HFF-Myc (cell line): Measurements from ENCODE around the gene FGFR1OP2.

Source experiments
- DNase-seq: peaks from one replicate; pipeline ENCODE4 v3.0.0-alpha.2; 2011; ENCODE audit warnings: low read depth; ENCODE audit errors: extremely low read depth
- H3K4me3 ChIP-seq: replicated peaks from 2 replicates; pipeline ENCODE4 v1.5.1; 2011; ENCODE audit warnings: low read depth, mild to moderate bottlenecking, control low read depth, low read length
- CTCF ChIP-seq: IDR thresholded peaks from 2 replicates; pipeline ENCODE4 v1.5.1; 2012; ENCODE audit warnings: mild to moderate bottlenecking, low read depth, low read length, control low read depth; ENCODE audit errors: missing control alignments

The FGFR1OP2 gene

GRCh38 chr12:26997003-26997402 lies 58.7 kb downstream of the FGFR1OP2 start:
- no peak for TF ChIP-seq CTCF
- no peak for DNase-seq
- no peak overlapping the region for H3K4me3 ChIP-seq

- no peak overlapping the region for H3K4me3 ChIP-seq
- TF ChIP-seq CTCF = no peak
- no peak for DNase-seq
These were observed 62.7 kb downstream of the FGFR1OP2 start for GRCh38 chr12:27000961-27001360.

DNA sequence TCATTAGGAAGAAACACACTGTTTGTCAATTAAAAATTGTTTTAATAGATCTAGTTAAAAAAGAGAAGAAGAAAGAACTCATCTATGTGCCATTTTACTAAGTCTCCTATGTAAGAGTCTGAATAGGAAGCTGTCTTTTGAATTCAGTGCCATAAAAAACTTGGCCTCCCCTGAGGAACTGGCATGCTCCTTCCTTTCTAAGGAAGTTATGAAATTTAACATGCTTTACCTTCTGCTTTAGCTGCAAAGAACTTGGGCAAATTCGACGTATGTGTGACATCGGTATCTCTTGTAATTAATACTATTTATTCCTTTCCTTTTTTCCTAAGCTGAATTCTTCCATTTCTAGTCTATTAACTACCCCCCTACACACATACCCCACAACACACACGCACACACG lies 63.4 kb downstream of the FGFR1OP2 start:
- DNase-seq = no peak
- no peak for TF ChIP-seq CTCF
- H3K4me3 ChIP-seq = no peak overlapping the region

GRCh38 chr12:27002141-27002540 lies 63.9 kb downstream of the FGFR1OP2 start:
- no peak for DNase-seq
- no peak overlapping the region for H3K4me3 ChIP-seq
- TF ChIP-seq CTCF = no peak

GRCh38 chr12:27003421-27004381 lies 65.4 kb downstream of the FGFR1OP2 start:
- DNase-seq = no peak
- no peak overlapping the region for H3K4me3 ChIP-seq
- TF ChIP-seq CTCF = no peak

DNA sequence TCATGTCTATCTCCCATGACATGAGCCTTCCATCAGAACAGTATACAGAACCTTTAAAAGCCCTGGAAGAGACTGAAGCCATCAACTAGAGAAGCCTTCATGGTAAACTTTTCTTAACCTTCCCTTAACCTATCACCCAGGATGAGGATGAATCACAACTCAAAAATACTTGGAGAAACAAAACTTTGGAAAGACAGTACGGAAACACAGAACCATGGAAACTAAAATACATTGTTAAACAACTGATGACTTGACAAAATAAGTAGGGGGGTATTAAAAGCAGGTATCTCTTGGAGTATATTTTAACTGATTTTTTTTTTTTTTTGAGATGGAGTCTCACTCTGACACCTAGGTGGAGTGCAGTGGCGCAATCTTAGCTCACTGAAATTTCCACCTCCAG lies 67.2 kb downstream of the FGFR1OP2 start:
- TF ChIP-seq CTCF = no peak
- no peak overlapping the region for H3K4me3 ChIP-seq
- no peak for DNase-seq
